GM21825 (cell line): ENCODE results near the gene P2RY8.
"Not testable (repeated sequence)": the region's sequence is repeated elsewhere in the genome, so short reads cannot be mapped to it uniquely, and the experiment has no call there.

Source experiments
- ATAC-seq: cut with Tn5 transposase; IDR thresholded peaks from one replicate; pipeline ENCODE4 v1.9.1; 2021; ENCODE audit warnings: mild to moderate bottlenecking, moderate library complexity; ENCODE audit not compliant: unreplicated experiment

The P2RY8 gene

DNA sequence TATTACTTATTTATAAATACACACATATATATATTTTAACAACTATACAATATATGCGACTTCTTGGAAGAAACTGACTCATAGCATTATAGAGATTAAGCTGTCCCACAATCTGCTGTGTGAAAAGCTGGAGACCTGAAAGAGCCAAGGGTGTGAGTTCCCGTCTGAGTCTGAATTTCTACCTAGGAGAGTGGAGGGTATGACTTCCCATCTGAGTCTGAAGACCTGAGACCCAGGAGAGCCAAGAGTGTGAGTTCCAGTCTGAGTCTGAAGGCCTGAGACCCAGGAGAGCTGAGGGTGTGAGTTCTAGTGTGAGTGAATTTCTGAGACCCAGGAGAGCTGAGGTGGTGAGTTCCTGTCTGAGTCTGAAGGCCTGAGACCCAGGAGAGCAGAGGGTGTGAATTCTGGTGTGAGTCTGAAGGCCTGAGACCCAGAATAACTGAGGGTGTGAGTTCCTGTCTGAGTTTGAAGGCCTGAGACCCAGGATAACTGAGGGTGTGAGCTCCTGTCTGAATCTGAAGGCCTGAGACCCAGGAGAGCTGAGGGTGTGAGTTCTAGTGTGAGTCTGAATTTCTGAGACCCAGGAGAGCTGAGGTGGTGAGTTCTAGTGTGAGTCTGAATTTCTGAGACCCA lies 8.9 kb upstream of the P2RY8 start:
- no peak for ATAC-seq

DNA sequence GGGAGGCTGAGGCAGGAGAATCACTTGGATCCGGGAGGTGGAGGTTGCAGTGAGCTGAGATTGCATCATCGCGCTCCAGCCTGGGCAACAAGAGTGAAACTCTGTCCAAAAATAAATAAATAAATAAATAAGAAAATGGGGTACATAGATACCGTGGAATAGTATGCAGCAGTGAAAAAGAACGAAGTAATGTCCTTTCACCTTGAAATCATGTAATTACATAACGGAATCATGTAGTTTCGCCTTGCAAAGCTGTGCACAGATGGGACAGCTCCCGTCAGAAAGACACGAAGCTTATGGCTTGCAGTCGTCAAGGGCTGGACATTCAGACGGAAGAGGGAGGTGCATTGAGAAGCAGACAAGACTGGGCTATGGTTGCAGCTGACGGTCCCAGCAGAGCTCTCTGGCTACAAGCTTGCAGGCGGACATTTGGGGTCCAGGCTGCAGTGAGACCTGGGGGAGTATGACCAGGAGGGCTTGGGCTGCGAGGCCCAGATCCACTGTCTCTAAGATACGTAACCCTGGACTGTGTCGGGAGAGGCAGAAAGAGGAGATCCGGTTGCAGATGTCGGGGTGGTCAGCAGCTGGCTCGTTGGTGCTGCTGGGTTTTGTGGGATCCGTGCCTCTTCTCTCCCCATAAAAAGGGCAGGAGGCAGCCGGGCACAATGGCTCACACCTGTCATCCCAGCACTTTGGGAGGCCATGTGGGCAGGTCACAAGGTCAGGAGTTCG lies 6.2 kb upstream of the P2RY8 start:
- no peak for ATAC-seq

GRCh38 chrX:1539146-1539545 lies 2.2 kb upstream of the P2RY8 start:
- ATAC-seq: not testable (repeated sequence)

DNA sequence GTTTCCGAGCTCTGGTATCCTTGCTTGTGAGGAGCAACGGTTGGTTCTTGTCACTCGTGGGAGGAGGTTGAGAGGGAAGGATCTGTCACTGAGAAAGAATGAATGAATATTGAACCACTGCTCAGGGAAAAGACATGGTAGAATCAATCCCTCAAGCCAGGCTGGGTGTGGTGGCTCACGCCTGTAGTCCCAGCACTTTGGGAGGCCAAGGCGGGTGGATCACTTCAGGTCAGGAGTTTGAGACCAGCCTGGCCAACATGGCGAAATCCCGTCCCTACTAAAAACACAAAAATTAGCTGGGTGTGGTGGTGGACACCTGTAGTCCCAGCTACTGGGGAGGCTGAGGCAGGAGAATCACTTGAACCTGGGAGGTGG lies 718 bp upstream of the P2RY8 start:
- ATAC-seq: not testable (repeated sequence)

DNA sequence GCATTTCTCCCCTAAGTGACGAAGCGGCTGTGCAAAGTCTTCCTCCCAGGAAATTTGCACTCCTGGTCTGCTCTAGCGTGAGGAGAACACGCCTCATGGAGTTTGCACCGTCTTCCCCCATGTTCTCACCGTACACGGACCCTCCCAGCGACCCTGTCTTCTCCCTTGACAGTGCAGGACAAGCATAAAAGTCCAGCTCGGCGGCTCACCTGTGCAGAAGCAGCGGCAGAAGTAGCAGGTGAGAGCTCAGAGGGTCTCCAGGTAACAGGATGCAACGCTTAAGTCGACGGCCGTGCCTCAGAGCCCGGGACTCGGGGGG lies 314 bp downstream of the P2RY8 start:
- ATAC-seq: peak; percentile 4

GRCh38 chrX:1535241-1536041 lies 1.5 kb downstream of the P2RY8 start:
- ATAC-seq: no peak

DNA sequence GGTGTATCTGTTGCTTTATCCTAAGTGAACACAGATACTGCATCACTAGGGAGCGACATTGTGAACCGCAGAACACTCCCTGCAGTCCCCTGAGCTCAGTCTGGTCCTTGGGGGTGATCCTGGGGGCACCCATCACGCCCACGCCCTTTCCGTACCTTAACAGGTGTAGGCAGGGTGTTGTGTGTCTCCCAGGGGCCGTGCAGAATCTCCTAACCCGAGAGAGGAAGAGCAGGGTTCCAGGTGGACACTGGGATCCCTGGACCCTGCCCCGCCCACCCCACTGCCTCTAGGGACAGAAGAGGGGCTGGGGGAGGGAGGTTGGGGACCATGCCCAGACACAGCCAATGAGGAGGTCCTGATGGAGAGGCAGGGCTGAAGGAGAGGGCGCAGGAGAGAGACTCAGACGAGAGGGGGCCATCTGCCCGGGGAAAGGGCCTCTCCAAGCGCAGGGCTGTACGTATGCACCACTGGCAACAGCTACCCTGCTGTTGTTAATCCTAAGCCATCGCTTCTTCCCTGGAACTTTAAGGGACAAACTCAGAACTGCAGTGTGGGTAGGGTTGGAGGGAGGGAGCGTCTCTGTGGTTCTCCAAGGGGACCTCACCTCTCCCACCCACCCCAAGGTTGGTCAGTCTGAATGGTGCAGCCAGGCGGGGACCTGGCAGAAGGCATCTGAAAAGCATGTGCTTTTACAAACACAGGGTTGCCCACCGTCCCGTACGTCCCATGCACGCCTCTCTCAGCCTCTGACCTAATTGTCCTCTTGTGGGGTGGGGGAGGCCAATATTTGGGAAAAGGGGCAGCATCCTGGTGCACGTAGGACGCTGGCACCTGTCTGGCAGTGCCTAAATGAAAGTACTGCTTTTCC lies 2.5 kb downstream of the P2RY8 start:
- ATAC-seq: peak; percentile 22

GRCh38 chrX:1533058-1533457 lies 3.9 kb downstream of the P2RY8 start:
- no peak for ATAC-seq

DNA sequence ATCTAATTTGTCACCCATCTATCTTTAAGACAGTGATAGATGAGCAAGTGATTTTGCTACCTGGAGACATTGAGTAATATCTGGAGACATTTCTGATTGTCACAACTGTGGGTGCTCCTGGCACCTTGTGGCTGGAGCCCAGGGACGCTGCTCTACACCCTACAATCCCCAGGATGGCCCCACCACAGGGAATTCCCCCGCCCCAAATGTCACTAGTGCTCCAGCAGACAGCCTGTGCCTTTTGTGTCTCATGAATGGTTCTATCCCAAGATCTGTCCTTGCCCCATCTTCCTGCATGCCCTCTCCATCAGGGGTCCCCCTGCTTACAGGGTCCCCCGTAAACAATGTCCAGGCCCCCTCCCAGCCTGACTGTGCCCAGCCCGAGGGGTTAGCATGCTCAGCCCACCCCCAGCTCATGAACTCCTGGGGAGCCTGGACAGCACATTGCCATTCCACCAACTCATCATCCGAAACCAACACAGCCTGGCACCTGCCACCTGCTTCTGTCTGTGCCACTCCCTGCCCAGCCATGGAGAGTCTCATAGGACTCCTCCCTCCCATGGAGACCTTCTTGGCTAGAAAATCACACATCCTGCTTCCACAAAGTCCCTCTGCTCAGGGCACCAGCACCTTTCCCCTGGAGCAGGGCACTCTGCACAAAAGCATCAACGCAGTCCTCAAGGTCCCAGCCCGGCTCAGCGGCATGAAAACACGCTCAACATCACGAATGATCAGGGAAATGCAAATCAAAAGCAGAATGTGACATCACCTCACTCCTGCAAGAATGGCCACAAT lies 5.7 kb downstream of the P2RY8 start:
- no peak for ATAC-seq

- ATAC-seq: no peak
These were observed 7.2 kb downstream of the P2RY8 start for GRCh38 chrX:1529756-1530155.

DNA sequence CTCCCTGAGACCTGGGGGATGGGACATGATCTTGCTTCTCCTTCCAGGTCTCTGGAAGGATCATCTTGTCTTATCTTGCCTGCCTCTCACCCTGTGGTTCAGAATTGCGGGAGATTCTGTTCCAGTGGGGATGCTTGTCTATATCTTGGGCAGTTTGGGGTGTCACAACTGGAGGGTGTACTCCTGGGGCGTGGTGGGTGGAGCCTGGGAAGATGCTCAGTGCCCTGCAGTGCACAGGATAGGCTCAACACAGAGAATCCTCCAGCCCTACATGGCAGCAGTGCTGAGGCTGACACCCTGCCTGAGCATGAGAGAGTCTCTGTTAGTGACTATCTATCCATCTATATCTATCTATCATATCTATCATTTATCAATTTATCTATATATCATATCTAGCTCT lies 7.7 kb downstream of the P2RY8 start:
- ATAC-seq: no peak

- ATAC-seq: no peak
These were observed 8.1 kb downstream of the P2RY8 start for GRCh38 chrX:1528884-1529203.

- no peak for ATAC-seq
These were observed 8.7 kb downstream of the P2RY8 start for GRCh38 chrX:1528186-1528883.

DNA sequence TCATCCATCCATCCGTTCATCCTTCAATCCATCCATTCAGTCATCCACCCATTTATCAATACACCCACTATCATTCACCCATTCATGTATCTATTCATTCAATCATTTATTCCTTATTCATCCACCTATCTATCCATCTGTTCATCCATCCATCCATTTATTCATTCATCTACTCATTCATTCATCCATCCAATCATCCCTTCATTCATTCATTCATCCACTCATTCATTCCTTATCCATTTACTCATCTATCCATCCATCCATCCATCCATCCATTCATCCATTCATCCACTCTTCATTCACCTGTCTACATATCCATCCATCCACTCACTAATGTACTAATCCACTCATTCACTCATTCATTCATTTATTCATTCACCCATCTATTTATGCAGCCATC lies 9.5 kb downstream of the P2RY8 start:
- no peak for ATAC-seq

- ATAC-seq: no peak
These were observed 10.4 kb downstream of the P2RY8 start for GRCh38 chrX:1526565-1526964.

- ATAC-seq: no peak
These were observed 11.2 kb downstream of the P2RY8 start for GRCh38 chrX:1525583-1526355.

DNA sequence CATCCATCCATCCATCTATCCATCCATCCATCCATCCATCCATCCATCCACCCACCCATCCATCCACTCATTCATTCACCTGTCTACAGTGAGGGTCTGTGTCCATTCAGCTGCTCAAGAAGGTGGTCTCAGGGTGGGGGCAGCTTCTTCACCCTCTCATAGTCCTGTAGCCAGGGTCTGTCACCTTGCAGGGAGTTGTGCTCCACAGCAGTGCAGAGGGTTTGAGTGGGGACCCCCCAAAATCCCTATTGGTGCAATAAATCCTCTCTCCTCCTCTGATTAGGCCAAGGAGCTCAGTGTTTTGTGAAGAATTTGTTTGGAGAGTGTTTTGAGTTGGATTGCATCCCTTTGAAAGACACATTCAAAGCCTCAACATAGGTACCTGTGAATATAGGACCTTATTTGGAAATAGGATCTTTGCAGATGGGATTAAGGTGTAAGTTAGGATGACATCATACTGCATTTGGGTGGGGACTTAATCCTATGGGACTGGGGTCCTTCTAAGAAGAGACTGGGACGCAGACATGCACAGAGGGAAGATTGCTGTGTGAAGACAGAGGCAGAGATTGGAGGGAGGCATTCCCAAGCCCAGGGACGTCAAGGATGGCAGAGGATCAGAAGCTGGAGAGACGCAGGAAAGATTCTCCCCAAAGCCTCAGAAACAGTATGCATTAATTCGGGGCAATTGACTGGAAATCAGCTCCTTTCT lies 12.0 kb downstream of the P2RY8 start:
- ATAC-seq: no peak

- not testable (repeated sequence) for ATAC-seq
These were observed 14.1 kb downstream of the P2RY8 start for GRCh38 chrX:1522905-1523304.
